NCI-H2107 (cell line): ENCODE data around the gene A3GALT2.

Experiments
- DNase-seq: peaks from one replicate; lab custom pipeline; 2025; lab: John Stamatoyannopoulos, UW

A3GALT2 gene

DNA sequence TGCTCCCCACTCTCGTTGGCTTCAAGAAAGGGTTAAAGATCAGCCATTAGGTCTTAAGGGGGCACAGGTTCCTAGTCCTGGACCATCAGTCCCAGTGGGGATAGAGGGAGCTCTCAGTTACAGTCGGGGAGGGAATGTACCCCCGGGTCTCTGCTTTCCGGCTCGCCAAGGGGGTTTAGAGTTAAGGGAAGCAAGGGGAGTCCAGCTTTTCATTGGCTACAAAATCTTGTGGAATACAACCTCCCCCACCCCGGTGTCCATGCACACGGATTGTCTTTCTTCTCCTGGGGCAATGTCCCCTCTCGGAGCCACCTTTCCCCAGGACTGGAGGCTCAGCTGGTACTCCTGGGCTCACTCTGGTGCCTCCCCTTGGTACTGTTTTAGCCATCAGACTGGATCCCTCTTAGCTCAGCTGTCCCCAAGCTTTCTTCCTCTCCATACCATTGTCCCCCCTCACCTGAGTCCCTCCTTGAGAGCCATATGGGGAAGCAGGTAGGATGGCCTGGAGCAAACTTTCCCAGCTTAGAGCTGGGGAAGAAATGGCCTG is at the start of gene A3GALT2:
Gene A3GALT2 (minus strand): TSS at position 480 of the 547 bp plus-strand sequence. CDS start 0 bp downstream, at position 480.
- no peak for DNase-seq

DNA sequence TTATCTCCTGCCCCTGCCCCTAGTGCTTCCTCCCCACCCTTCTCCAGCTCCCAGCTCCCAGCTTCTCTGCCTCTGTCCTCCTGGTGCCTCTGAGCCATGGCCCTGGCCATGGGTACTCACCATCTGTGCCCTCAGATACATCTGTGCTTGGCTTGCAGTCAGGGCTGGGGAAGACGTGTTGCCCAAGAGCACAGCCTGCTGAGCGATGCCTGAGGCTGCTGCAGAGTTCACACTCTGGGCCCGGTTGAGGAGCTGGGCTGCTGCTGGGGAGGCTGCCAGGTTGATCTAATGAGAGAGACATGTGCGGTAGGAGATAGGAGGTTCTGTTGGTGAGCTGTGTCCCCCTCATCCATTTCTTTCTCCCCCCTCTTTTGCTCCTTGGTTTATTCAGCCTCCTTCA is 49.4 kb upstream of the A3GALT2 start:
- DNase-seq = no peak

- no peak for DNase-seq
Observed at GRCh38 chr1:33369764-33370163, 48.9 kb upstream of the A3GALT2 start.

GRCh38 chr1:33369081-33369480 is 48.2 kb upstream of the A3GALT2 start:
- DNase-seq = no peak

GRCh38 chr1:33368431-33368830 is 47.5 kb upstream of the A3GALT2 start:
- no peak for DNase-seq

DNA sequence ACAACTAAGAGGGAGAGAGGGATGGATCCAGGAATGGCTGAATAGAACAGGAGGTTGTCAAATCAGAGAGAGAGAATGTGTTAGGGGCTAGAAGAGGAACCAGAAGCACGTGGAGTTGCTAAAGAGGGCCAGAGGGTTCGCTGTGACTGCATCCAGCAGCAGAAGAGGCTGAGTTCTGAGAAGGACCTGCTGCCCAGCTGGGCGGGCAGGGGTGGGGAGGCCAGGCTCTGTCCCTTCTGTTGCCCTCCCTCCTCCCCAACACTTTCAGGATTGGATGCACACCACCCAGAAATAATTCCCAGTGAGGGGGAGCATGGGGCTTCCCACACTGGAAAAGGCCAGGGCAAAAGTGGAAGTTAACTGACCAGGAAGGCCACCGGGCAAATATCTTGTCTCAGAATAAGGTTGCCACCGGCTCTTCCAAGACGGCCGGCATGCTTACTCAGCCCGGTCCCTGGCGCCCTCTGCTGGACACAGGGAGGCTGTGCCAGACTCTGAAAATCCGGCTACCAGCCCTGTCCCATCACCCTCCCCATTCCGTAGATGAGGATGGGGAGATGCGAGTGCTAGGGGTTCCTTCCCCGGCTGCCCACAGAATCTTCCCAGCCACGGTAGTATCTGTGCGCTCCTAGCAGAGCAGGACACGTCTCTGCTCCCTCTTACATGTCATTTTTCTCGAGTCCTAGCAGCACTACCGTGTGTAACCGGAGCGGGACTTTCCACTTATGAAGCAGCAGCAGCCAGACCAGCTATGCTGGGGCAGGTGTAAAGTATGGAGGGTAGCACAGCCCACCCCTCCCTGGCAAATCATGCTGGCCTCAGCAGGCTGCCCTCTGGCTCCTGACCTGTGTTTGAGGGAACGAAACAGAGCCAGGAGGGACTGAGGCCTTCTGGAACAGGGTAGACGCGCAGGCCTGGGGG is 46.8 kb upstream of the A3GALT2 start:
- DNase-seq = peak; percentile 69

DNA sequence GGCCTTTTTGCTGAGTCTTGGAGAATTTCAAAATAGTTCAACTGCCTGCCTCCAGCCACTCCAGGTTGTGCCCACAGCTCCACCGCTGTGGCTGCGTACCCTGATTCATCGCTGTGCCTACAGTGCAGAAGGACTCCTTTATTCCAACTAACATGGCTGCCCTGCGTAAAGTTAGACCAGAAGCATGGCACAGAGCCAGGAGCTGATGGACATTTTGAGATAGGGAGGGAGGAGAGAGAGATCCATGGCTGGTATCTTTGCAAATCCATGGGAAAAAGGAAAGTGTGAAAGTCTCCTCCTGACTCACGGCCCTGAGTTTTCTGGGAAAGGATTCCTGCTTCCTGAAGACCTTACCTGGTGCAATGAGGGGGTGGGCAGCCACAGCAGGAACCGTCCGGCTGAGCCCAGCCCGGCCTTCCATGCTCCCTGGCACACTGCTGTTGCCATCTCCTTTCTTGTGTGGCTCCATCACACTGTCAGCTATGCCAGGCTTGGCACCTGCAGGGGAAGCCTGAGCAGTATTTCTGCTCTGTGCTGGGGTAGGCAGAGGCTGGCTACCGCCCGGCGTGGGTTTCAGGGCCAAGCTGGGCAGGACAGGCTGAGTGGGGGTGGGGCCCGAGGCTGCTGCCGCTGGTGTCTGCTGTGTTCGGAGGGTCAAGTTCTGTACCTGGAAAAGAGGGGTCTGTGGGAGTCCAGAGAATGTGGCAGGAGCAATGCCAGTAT is 46.0 kb upstream of the A3GALT2 start:
- no peak for DNase-seq

DNA sequence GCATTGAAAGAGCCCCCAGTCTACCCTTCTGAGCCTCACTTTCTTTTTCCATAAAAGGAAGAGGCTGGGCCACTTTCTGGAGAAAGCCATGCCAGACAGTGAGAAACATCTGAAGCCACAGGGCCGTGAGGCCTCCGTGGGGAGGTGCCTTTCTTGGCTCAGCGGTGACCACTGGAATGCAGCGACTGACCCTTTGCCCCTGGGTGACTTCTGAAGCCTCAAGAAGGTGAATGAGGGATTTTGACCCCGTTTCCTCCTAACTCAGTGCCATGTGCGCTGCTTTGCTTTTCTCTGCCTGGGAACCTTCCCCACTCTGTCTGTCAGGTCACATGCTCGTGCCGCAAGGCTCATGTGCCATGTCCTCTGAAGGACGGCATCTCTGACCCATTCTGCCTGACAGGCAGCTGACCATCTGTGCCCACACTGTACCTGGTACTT is 44.7 kb upstream of the A3GALT2 start:
- no peak for DNase-seq

DNA sequence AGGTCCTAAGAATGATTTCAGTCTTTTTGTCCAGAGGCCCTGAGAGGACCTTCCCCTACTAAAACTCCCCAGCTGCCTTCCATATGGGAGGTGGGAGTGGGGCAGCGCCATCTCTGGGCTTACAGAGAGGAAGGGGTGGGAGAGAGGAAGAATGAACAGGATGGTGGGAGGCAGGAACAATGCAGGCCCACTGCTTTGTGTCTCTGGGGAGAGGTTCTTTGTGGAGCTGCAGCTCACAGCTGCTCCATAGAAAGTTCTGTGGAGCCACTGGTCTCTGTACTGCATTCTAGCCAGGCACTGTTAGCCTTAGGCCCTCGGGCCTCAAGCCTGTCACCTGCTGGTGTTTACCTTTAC is 43.6 kb upstream of the A3GALT2 start:
- no peak for DNase-seq

GRCh38 chr1:33363470-33363861 is 42.6 kb upstream of the A3GALT2 start:
- DNase-seq = no peak

- DNase-seq = no peak
Observed at GRCh38 chr1:33363021-33363420, 42.1 kb upstream of the A3GALT2 start.

DNA sequence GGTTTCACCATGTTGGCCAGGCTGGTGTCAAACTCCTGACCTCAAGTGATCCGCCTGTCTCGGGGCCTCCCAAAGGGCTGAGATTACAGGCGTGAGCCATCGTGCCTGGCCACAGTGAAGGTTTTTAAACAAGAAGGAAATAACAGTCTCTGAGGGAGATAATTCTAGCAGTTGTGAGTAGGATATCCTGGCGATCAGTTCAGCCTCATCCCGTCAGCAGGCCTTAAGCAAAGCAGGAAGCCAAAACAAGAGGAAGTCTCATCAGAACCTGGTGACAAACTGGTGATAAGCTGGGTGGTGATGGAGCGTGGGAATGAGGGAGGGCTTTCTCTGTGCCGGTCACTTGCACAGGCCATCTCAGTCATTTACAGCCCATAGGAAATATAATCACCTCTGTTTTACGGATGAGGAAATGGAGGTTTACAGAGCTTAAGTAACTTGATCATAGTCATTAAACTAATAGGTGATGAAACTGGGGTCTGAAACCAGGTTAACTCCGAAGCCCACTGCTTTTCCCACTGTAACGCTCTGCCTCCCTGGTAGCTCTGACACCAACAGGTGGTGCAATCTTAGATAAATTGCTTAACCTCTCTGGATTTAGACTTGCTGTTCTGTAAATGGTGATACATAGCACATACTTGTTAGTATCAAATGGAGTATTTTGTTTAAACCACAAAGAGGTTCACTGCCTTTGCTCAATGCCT is 40.8 kb upstream of the A3GALT2 start:
- no peak for DNase-seq

GRCh38 chr1:33360367-33360766 is 39.5 kb upstream of the A3GALT2 start:
- no peak for DNase-seq

DNA sequence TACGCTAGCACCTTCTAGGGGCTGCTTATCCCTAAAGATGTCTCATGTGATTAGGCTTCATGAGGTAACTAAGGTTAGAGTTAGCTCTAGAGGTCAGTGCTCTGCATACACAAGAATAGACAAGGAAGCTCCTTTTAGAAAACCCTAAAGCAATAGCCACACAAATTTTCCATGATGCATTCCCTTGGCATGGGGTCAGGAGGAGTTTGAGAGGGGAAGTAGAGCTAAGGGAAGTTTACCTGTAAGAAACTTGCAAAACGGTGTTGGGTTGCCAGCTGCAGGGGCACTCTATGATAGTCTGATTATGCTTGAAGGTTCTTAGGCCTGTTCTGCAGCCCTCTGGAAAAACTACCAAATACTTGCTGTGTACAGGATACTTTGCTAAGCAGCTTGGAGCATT is 39.0 kb upstream of the A3GALT2 start:
- no peak for DNase-seq

GRCh38 chr1:33358795-33359503 is 38.1 kb upstream of the A3GALT2 start:
- DNase-seq = no peak

- DNase-seq = no peak
Observed at GRCh38 chr1:33358114-33358794, 37.4 kb upstream of the A3GALT2 start.

DNA sequence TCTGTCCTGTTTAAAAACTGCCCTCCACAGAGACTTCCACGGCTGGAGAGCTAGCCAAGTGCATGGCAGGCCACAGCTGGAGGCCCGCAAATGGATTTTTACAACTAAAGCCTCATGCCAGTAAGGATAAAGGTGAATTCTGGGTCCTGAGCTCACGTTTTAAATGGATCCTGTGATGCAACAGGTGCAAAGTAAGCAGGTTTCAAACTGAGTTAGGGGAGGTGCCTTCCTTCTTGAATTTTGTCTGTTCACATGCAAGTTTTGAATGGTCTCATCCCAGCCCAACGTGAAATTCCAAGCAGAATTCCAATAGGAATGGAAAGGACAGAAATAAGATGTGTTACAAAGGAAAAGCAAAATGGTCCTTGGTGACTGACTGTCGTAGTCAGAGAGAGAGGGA is 36.2 kb upstream of the A3GALT2 start:
- DNase-seq = no peak

DNA sequence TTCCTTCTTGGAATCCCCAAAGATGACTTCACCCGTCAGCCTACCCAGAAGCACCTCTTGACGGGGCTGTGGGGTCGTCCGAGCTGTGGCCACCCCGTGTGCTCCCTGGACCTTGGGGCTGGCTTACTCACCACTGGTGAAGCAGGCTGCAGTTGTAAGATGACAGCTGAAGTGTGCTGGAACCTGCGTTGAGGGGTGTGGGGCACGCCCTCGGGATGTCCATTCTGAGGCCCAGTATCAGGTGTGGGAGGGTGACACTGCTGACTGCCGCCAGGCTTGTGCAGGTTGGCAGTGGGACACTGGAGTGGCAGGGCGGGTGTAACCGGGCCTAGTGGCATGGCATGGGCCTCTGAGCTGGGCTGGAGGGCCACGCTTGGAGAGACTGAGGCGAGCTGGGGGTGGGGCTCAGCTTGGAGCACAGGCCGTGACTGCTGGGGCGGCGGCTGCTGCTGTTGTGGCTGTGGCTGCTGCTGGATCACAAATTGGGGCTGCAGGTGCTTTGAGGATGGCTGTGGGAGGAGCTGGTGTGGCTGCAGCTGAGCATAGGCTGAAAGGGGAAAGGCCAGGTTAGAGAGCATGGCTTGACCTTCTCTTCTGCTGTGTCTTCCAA is 33.9 kb upstream of the A3GALT2 start:
- no peak for DNase-seq

DNA sequence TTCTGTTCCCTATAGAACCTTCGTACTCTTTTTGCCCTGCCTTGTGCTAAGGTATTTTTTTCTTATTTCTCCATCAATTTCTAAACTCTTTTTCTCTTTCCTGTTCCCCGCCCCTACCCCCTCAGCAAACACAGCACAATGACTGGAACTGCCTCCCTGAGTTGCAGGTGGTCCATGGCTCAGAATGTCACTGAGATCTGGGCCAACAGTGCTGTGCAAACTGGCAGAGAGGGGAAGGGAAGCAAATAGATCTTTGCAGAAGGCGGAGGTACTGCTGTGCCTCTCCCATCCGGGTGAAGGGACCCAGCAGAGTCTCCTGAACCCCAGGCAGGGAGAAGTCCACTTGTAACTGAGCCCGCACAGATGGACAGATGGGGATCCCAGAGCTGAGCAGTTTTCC is 32.6 kb upstream of the A3GALT2 start:
- DNase-seq = no peak

DNA sequence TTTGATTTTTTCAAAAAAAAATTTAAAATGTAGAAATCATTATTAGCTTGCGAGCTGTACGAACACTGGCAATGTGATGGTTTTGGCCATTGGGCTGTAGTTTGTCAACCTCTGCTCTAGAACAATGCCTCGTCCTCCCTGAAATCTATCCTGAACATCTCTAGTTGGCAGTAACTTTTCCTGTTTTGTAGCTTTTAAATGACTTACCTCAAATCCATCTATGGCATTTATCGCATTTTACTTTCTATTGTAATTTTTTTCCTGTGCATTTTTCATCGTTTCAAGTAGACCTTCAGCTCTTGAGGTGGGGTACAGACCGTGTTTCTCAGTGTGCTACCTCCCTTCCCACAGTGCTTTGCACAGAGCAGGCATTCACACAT is 30.4 kb upstream of the A3GALT2 start:
- no peak for DNase-seq
